ENCODE results near the gene RABGAP1L.

- TF ChIP-seq CTCF (IDR thresholded peaks at IDR 0.05) (no peak), POLR2A (IDR thresholded peaks at IDR 0.05) (no peak)
These were observed 716.0 kb downstream of the RABGAP1L start for GRCh38 chr1:174875306-174875705.

All from lower leg skin (tissue), 3 donors.